Osteoblast (primary cell): ENCODE measurements around the gene GALK1. TPM values are rescaled to one million over a fixed set of nuclear protein-coding genes. Genes with fewer than 3 reads are reported as not detected.

Source experiments
- DNase-seq: peaks from one replicate; pipeline ENCODE4 v3.0.0; 2011; ENCODE audit warnings: low spot score, mixed read lengths; ENCODE audit not compliant: insufficient read length; ENCODE audit errors: missing footprints
- H2AFZ ChIP-seq: 2 replicates; pipeline ENCODE4 v1.6.0; 2011; ENCODE audit warnings: mild to moderate bottlenecking, low read length
- H3K27ac ChIP-seq: 2 replicates; pipeline ENCODE4 v1.5.1; 2011; ENCODE audit warnings: mild to moderate bottlenecking, low read depth, low read length, moderate library complexity
- H3K27me3 ChIP-seq: 2 replicates; pipeline ENCODE4 v1.6.0; 2012; ENCODE audit warnings: mild to moderate bottlenecking, control low read depth, inconsistent platforms, low read length, moderate library complexity; ENCODE audit not compliant: insufficient read depth
- H3K36me3 ChIP-seq: 2 replicates; pipeline ENCODE4 v1.5.1; 2011; ENCODE audit warnings: mild to moderate bottlenecking, low read length, control low read depth, moderate library complexity; ENCODE audit not compliant: insufficient read depth
- H3K4me1 ChIP-seq: 2 replicates; pipeline ENCODE4 v1.5.1; 2011; ENCODE audit warnings: mild to moderate bottlenecking, low read length, control low read depth, moderate library complexity; ENCODE audit not compliant: insufficient read depth
- H3K4me2 ChIP-seq: 2 replicates; pipeline ENCODE4 v1.6.0; 2011; ENCODE audit warnings: mild to moderate bottlenecking, low read length; ENCODE audit not compliant: insufficient read depth
- H3K4me3 ChIP-seq: fragments of 200-600 bp; sonication (generic); 3 replicates; pipeline ENCODE4 v1.5.1; 2012; ENCODE audit warnings: mild to moderate bottlenecking, low read length, inconsistent platforms; ENCODE audit not compliant: insufficient read depth
- H3K79me2 ChIP-seq: 2 replicates; pipeline ENCODE4 v1.6.0; 2012; ENCODE audit warnings: mild to moderate bottlenecking, low read length, control low read depth, inconsistent platforms; ENCODE audit not compliant: insufficient read depth
- H3K9me3 ChIP-seq: 2 replicates; pipeline ENCODE4 v1.5.1; 2011; ENCODE audit warnings: low read depth, low read length, control low read depth
- H4K20me1 ChIP-seq: 2 replicates; pipeline ENCODE4 v1.6.0; 2012; ENCODE audit warnings: mild to moderate bottlenecking, low read length, control low read depth; ENCODE audit not compliant: insufficient read depth
- CTCF ChIP-seq: IDR thresholded peaks from 2 replicates; pipeline ENCODE4 v1.5.1; 2011; ENCODE audit warnings: mild to moderate bottlenecking, low read depth, low read length, moderate library complexity; ENCODE audit errors: extremely low read depth
- total RNA-seq: library from RNA; depleted of rRNA; stranded (reverse); fragments of >200 nt; gene quantifications from 2 replicates; pipeline ENCODE4 v1.2.3, GENCODE V29; 2012

Gene GALK1
- total RNA-seq, 1 donor: 25.3 TPM

- Histone ChIP-seq H3K27me3 (no peaks in the 10 kb centered on the region), H4K20me1 (no peaks in the 10 kb centered on the region), H3K4me1 (peaks cover 13% of the 10 kb centered on the region), H3K9me3 (no peaks in the 10 kb centered on the region), H3K4me3 (peak overlapping the region; percentile 68), H3K36me3 (no peaks in the 10 kb centered on the region), H3K4me2 (peak overlapping the region; percentile 72), H3K79me2 (no peaks in the 10 kb centered on the region), H3K27ac (no peak overlapping the region), H2AFZ (peak overlapping the region; percentile 73)
- peak; percentile 98 for DNase-seq
- peak; percentile 44 for TF ChIP-seq CTCF
These were observed 11.2 kb downstream of the GALK1 start for GRCh38 chr17:75753514-75754377.

GRCh38 chr17:75752802-75753513 is 12.0 kb downstream of the GALK1 start:
- Histone ChIP-seq H3K79me2 (no peaks in the 10 kb centered on the region), H3K4me1 (peaks cover 13% of the 10 kb centered on the region), H3K27me3 (no peaks in the 10 kb centered on the region), H2AFZ (peak overlapping the region; percentile 73), H4K20me1 (no peaks in the 10 kb centered on the region), H3K4me2 (peak overlapping the region; percentile 72), H3K9me3 (no peaks in the 10 kb centered on the region), H3K4me3 (peak overlapping the region; percentile 68), H3K36me3 (no peaks in the 10 kb centered on the region), H3K27ac (no peak overlapping the region)
- DNase-seq: peak; percentile 84
- TF ChIP-seq CTCF: no peak

- peaks cover 16% of the 10 kb centered on the region for H3K4me1 ChIP-seq
- no peak for TF ChIP-seq CTCF
- no peaks in the 10 kb centered on the region for H3K36me3 ChIP-seq
- no peaks in the 10 kb centered on the region for H3K79me2 ChIP-seq
- no peak overlapping the region for H3K27ac ChIP-seq
- H3K27me3 ChIP-seq: no peaks in the 10 kb centered on the region
- H3K9me3 ChIP-seq: no peaks in the 10 kb centered on the region
- no peaks in the 10 kb centered on the region for H4K20me1 ChIP-seq
- DNase-seq: no peak
- no peak overlapping the region for H3K4me2 ChIP-seq
- no peak overlapping the region for H3K4me3 ChIP-seq
- H2AFZ ChIP-seq: no peak overlapping the region
These were observed 12.6 kb downstream of the GALK1 start for GRCh38 chr17:75752405-75752709.
